Fibroblast of lung (primary cell): ENCODE results near the gene SORCS2. TPM values are rescaled to one million over a fixed set of nuclear protein-coding genes. Genes with fewer than 3 reads are reported as not detected.

Source experiments
- DNase-seq, 2 donors: peaks; one replicate each; pipeline versions ENCODE4 v3.0.0 to v3.0.0-alpha.2; 2010; ENCODE audit warnings: low read depth in 2 of 2
- H2AFZ ChIP-seq: 2 replicates; pipeline ENCODE4 v1.5.1; 2012; ENCODE audit warnings: low read length, control low read depth, inconsistent platforms
- H3K27ac ChIP-seq: 2 replicates; pipeline ENCODE4 v1.5.1; 2011; ENCODE audit warnings: low read length, control low read depth; ENCODE audit not compliant: insufficient read depth
- H3K27me3 ChIP-seq: 2 replicates; pipeline ENCODE4 v1.5.1; 2011; ENCODE audit warnings: mild to moderate bottlenecking, low read length; ENCODE audit not compliant: control insufficient read depth, insufficient read depth
- H3K36me3 ChIP-seq: 2 replicates; pipeline ENCODE4 v1.5.1; 2011; ENCODE audit warnings: low read length; ENCODE audit not compliant: control insufficient read depth, insufficient read depth
- H3K4me1 ChIP-seq: 2 replicates; pipeline ENCODE4 v1.5.1; 2011; ENCODE audit warnings: low read length; ENCODE audit not compliant: control insufficient read depth, insufficient read depth; ENCODE audit errors: extremely low read depth
- H3K4me2 ChIP-seq: 2 replicates; pipeline ENCODE4 v1.5.1; 2011; ENCODE audit warnings: low read length, control low read depth; ENCODE audit not compliant: insufficient read depth; ENCODE audit errors: extremely low read depth
- H3K4me3 ChIP-seq, 4 experiments: fragments of 200-600 bp in 1 of 4; sonication (generic) in 1 of 4; replicated peaks in 1 of 4; 2 replicates each; pipeline ENCODE4 v1.5.1; 2011 to 2016; ENCODE audit warnings: low read length in 4 of 4, low read depth in 3 of 4, mild to moderate bottlenecking in 3 of 4, control low read depth in 2 of 4, inconsistent platforms in 1 of 4, mixed read lengths in 1 of 4; ENCODE audit not compliant: insufficient read depth in 1 of 4; ENCODE audit errors: control extremely low read depth in 1 of 4
- H3K79me2 ChIP-seq: 2 replicates; pipeline ENCODE4 v1.5.1; 2012; ENCODE audit warnings: mild to moderate bottlenecking, low read length, inconsistent platforms; ENCODE audit not compliant: control insufficient read depth, insufficient read depth
- H3K9ac ChIP-seq: 2 replicates; pipeline ENCODE4 v1.5.1; 2011; ENCODE audit warnings: mild to moderate bottlenecking, low read length, control low read depth; ENCODE audit not compliant: insufficient read depth
- H3K9me3 ChIP-seq: 2 replicates; pipeline ENCODE4 v1.5.1; 2012; ENCODE audit warnings: low read depth, low read length; ENCODE audit not compliant: control insufficient read depth, insufficient read depth
- H4K20me1 ChIP-seq: 2 replicates; pipeline ENCODE4 v1.5.1; 2011; ENCODE audit warnings: low read length; ENCODE audit not compliant: control insufficient read depth, insufficient read depth; ENCODE audit errors: extremely low read depth
- CTCF ChIP-seq, 2 donors: IDR thresholded peaks in 1 of 2; conservative IDR thresholded peaks in 1 of 2; 1 replicate in 1 of 2; 2 replicates in 1 of 2; pipeline ENCODE4 v1.5.1; 2011 to 2012; ENCODE audit warnings: low read length in 2 of 2, control low read depth in 1 of 2, inconsistent platforms in 1 of 2, low read depth in 1 of 2, mild to moderate bottlenecking in 1 of 2
- EZH2 ChIP-seq: IDR thresholded peaks from 2 replicates; pipeline ENCODE4 v1.5.1; 2012; ENCODE audit warnings: low read length, control low read depth, mild to moderate bottlenecking; ENCODE audit errors: missing control alignments
- polyA plus RNA-seq, 2 donors: library from polyadenylated mRNA; depleted of rRNA in 1 of 2; stranded (reverse) in 1 of 2; unstranded in 1 of 2; fragments of >200 nt; gene quantifications; 2 replicates each; pipeline ENCODE4 v1.2.1, GENCODE V29; 2011 to 2012; ENCODE audit warnings: missing spikeins in 1 of 2
- total RNA-seq: library from RNA; depleted of rRNA; stranded (reverse); fragments of >200 nt; gene quantifications from 2 replicates; pipeline ENCODE4 v1.2.1, GENCODE V29; 2014

Gene SORCS2
- total and polyA plus RNA-seq, 2 donors (not counting 1 experiment from before 2014, with no cell fraction given) = 0.17 to 0.41 TPM

- Histone ChIP-seq H3K4me3 (no peak overlapping the region), H3K9me3 (no peaks in the 10 kb centered on the region), H3K36me3 (no peaks in the 10 kb centered on the region), H3K27me3 (peaks cover 5% of the 10 kb centered on the region), H3K79me2 (no peaks in the 10 kb centered on the region), H3K4me1 (no peaks in the 10 kb centered on the region), H2AFZ (no peak overlapping the region), H3K27ac (no peak overlapping the region), H3K9ac (no peak overlapping the region), H4K20me1 (no peaks in the 10 kb centered on the region), H3K4me2 (no peak overlapping the region)
- no peak for DNase-seq
- TF ChIP-seq CTCF (conservative IDR thresholded peaks at IDR 0.05 in 1 of 2, IDR thresholded peaks at IDR 0.05 in 1 of 2; ENCODE audit: low read depth in 1 of 2, low read length in 2 of 2) (no peak), EZH2 (no peak)
Measured at GRCh38 chr4:7147261-7147660, 45.1 kb upstream of the SORCS2 start.

- Histone ChIP-seq H3K27ac (no peak overlapping the region), H3K4me3 (no peak overlapping the region), H3K4me1 (no peaks in the 10 kb centered on the region), H4K20me1 (no peaks in the 10 kb centered on the region), H3K79me2 (no peaks in the 10 kb centered on the region), H3K9me3 (no peaks in the 10 kb centered on the region), H3K9ac (no peak overlapping the region), H3K4me2 (no peak overlapping the region), H2AFZ (no peak overlapping the region), H3K36me3 (no peaks in the 10 kb centered on the region), H3K27me3 (peaks cover 5% of the 10 kb centered on the region)
- no peak for DNase-seq
- no peak for TF ChIP-seq EZH2
- TF ChIP-seq CTCF (conservative IDR thresholded peaks at IDR 0.05 in 1 of 2, IDR thresholded peaks at IDR 0.05 in 1 of 2; ENCODE audit: low read depth in 1 of 2, low read length in 2 of 2) = no peak
Measured at GRCh38 chr4:7147661-7148310, 44.6 kb upstream of the SORCS2 start.

GRCh38 chr4:7148337-7148736 is 44.0 kb upstream of the SORCS2 start:
- Histone ChIP-seq H3K9ac (no peak overlapping the region), H3K4me3 (no peak overlapping the region), H3K79me2 (no peaks in the 10 kb centered on the region), H4K20me1 (no peaks in the 10 kb centered on the region), H3K4me2 (no peak overlapping the region), H3K9me3 (no peaks in the 10 kb centered on the region), H3K4me1 (no peaks in the 10 kb centered on the region), H3K27ac (no peak overlapping the region), H3K27me3 (peaks cover 5% of the 10 kb centered on the region), H2AFZ (no peak overlapping the region), H3K36me3 (no peaks in the 10 kb centered on the region)
- no peak for DNase-seq
- no peak for TF ChIP-seq CTCF (conservative IDR thresholded peaks at IDR 0.05 in 1 of 2, IDR thresholded peaks at IDR 0.05 in 1 of 2; ENCODE audit: low read depth in 1 of 2, low read length in 2 of 2)
- TF ChIP-seq EZH2 = no peak
